ENCODE data around the gene SSC5D.

The SSC5D gene

GRCh38 chr19:55528030-55528803, 40.0 kb downstream of the SSC5D start (continued):
- TF ChIP-seq ZNF398 (tag by site-specific recombination; IDR thresholded peaks at IDR 0.05) (peak; percentile 81), ZNF146 (tag by site-specific recombination; IDR thresholded peaks at IDR 0.05) (no peak), PRDM1 (tag by site-specific recombination; IDR thresholded peaks at IDR 0.05) (0 out of 2 replicates have a peak, but pooled peaks have one; percentile 4), ZNF776 (tag by site-specific recombination; IDR thresholded peaks at IDR 0.05; ENCODE audit: borderline replicate concordance) (no peak), ZNF677 (tag by site-specific recombination; IDR thresholded peaks at IDR 0.05) (no peak), ZBTB17 (tag by site-specific recombination; IDR thresholded peaks at IDR 0.05) (peak; percentile 75), ZNF660 (tag by site-specific recombination; IDR thresholded peaks at IDR 0.05) (no peak), AEBP2 (tag by site-specific recombination; IDR thresholded peaks at IDR 0.05; ENCODE audit: borderline replicate concordance) (no peak), EGR2 (tag by site-specific recombination; IDR thresholded peaks at IDR 0.05; ENCODE audit: low read depth) (0 out of 2 replicates have a peak, but pooled peaks have one; percentile 4), ZSCAN18 (tag by site-specific recombination; IDR thresholded peaks at IDR 0.05) (0 out of 2 replicates have a peak, but pooled peaks have one; percentile 69), ZNF132 (tag by site-specific recombination; IDR thresholded peaks at IDR 0.05; ENCODE audit: borderline replicate concordance) (no peak), KLF10 (tag by site-specific recombination; IDR thresholded peaks at IDR 0.05) (no peak), GLIS1 (tag by site-specific recombination; IDR thresholded peaks at IDR 0.05) (peak; percentile 77), ZNF366 (tag by site-specific recombination; conservative IDR thresholded peaks at IDR 0.05) (peak; percentile 91), IKZF3 (tag by site-specific recombination; IDR thresholded peaks at IDR 0.05) (no peak), ZNF248 (tag by site-specific recombination; IDR thresholded peaks at IDR 0.05) (no peak), ZNF175 (tag by site-specific recombination; IDR thresholded peaks at IDR 0.05) (no peak), HOXD13 (CRISPR knock-in tag; IDR thresholded peaks at IDR 0.05; ENCODE audit: borderline replicate concordance) (no peak), ZNF24 (tag by site-specific recombination; IDR thresholded peaks at IDR 0.05) (no peak)

- ChIA-PET CTCF (interaction anchor here (0.9 kb wide), 1 partner anchor 103 kb away, joined by 4 read pairs; no protein-coding TSS in a partner anchor), POLR2A (no interaction called here)
- no peak overlapping the region for H3K4me3 ChIP-seq (ENCODE audit: low read depth, low read length)
- no peaks in the 10 kb centered on the region for H3K9me3 ChIP-seq (ENCODE audit: control insufficient read depth, insufficient read depth, low read depth, low read length)
- no peak overlapping the region for H3K27ac ChIP-seq (ENCODE audit: extremely low read depth, low read depth, low read length)
- H3K4me1 ChIP-seq (ENCODE audit: control insufficient read depth, insufficient read depth, low read length): no peaks in the 10 kb centered on the region
- H3K36me3 ChIP-seq (ENCODE audit: control insufficient read depth in 2 of 2, insufficient read depth in 1 of 2, low read length in 2 of 2): no peaks in the 10 kb centered on the region
- no peak for TF ChIP-seq ZNF624 (tag by site-specific recombination; IDR thresholded peaks at IDR 0.05)
- TF ChIP-seq ZNF544 (tag by site-specific recombination; IDR thresholded peaks at IDR 0.05): no peak
- TF ChIP-seq ZEB2 (tag by site-specific recombination; IDR thresholded peaks at IDR 0.05): no peak
- no peak for TF ChIP-seq ZNF148 (tag by site-specific recombination; IDR thresholded peaks at IDR 0.05; ENCODE audit: borderline replicate concordance)
- no peak for TF ChIP-seq PRDM10 (tag by site-specific recombination; IDR thresholded peaks at IDR 0.05)
- TF ChIP-seq ZNF707 (tag by site-specific recombination; IDR thresholded peaks at IDR 0.05): no peak
- TF ChIP-seq ZNF2 (tag by site-specific recombination; IDR thresholded peaks at IDR 0.05): no peak
These were observed 41.5 kb downstream of the SSC5D start for GRCh38 chr19:55529636-55530234.
